22Rv1 (cell line): ENCODE measurements around the gene IFT20.

ENCODE experiments used
- ZFX ChIP-seq: fragments of 450-650 bp; IDR thresholded peaks from 2 replicates; pipeline ENCODE4 v1.6.1; 2017; ENCODE audit warnings: antibody characterized with exemption, borderline replicate concordance
- TF ChIP-seq, protein P1 (sequence below): fragments of 450-650 bp; IDR thresholded peaks from 2 replicates; pipeline ENCODE4 v1.5.1; 2017; ENCODE audit warnings: mild to moderate bottlenecking

DNA sequence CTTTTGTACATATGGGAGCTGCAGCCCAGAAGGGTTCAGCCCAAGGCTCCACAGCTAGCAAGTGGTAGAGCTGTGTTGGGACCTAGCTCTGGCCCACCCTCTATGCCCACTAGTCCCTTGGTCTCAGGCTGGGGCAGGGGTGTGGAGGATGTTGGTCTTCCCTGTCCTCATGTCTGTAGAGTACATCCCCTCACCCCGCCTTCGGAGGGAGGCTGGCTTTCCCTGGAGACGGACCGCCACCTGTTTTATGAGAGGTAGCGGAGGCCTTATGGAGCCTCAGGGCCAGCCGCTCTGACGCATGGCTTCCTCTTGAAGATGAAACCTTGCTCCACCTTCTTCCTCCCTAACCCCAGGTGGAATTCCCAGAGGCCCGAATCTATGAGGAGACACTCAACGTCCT is 8.7 kb upstream of the IFT20 start:
- TF ChIP-seq, protein P1, sequence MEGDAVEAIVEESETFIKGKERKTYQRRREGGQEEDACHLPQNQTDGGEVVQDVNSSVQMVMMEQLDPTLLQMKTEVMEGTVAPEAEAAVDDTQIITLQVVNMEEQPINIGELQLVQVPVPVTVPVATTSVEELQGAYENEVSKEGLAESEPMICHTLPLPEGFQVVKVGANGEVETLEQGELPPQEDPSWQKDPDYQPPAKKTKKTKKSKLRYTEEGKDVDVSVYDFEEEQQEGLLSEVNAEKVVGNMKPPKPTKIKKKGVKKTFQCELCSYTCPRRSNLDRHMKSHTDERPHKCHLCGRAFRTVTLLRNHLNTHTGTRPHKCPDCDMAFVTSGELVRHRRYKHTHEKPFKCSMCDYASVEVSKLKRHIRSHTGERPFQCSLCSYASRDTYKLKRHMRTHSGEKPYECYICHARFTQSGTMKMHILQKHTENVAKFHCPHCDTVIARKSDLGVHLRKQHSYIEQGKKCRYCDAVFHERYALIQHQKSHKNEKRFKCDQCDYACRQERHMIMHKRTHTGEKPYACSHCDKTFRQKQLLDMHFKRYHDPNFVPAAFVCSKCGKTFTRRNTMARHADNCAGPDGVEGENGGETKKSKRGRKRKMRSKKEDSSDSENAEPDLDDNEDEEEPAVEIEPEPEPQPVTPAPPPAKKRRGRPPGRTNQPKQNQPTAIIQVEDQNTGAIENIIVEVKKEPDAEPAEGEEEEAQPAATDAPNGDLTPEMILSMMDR = no peak
- no peak for TF ChIP-seq ZFX
